Left ventricle myocardium inferior (tissue), 1 donor: Measurements from ENCODE around the gene CYB561A3. TPM values are rescaled to one million over a fixed set of nuclear protein-coding genes. Genes with fewer than 3 reads are reported as not detected.

Experiments used
- DNase-seq: peaks from one replicate; pipeline ENCODE4 v3.0.0-alpha.2; 2020
- H3K27ac ChIP-seq: fragments of 200-600 bp; replicated peaks from 2 replicates; pipeline ENCODE4 v1.8.0; 2021
- H3K27me3 ChIP-seq: fragments of 200-600 bp; 2 replicates; pipeline ENCODE4 v1.8.0; 2021; ENCODE audit warnings: low read depth
- H3K36me3 ChIP-seq: fragments of 200-600 bp; 2 replicates; pipeline ENCODE4 v1.8.0; 2021
- H3K4me1 ChIP-seq: fragments of 200-600 bp; 2 replicates; pipeline ENCODE4 v1.8.0; 2021
- H3K4me3 ChIP-seq: fragments of 200-600 bp; 2 replicates; pipeline ENCODE4 v1.8.0; 2021; ENCODE audit warnings: mild to moderate bottlenecking, moderate library complexity
- H3K9me3 ChIP-seq: fragments of 200-600 bp; replicated peaks from 2 replicates; pipeline ENCODE4 v1.8.0; 2021
- CTCF ChIP-seq: fragments of 200-600 bp; IDR thresholded peaks from 2 replicates; pipeline ENCODE4 v1.8.0; 2021; ENCODE audit warnings: antibody characterized with exemption, mild to moderate bottlenecking, borderline replicate concordance
- intact Hi-C: fragments of 100-400 bp; cut with micrococcal nuclease; formaldehyde crosslinking; loops from one replicate; pipeline ENCODE4 v1.11.0; 2022
- total RNA-seq: library from RNA; stranded (reverse); fragmentation: NEBNext Ultra II Directional; extraction: Animal tissue kit (Norgen Biotek cat#: 25700); gene quantifications from one replicate; pipeline ENCODE4 v1.2.1, GENCODE V29; 2021
- donor health status: DM: no; HTN: yes; CAD: no; lungs with severe emphysema.

CYB561A3 gene
- total RNA-seq, 1 donor from 2014 or later: 10.5 TPM

DNA sequence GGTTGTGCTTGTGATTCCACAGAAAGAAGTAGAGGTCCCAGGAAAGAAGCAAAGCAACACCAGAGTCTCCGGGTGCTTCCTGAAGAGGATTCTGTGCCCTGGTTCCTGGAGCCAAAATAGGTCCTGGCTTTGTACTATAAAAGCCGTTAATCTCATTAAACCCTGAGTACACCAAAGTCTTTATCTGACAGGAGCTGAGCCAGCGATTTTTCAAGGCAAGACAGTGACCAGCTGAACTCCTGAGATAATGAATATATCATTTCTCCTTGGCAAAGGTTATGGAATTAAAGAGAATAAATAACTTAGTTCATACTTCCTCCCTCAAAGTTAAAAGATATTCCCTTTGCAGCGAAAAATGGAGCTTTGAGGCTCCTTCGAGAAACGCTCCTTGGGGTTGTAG lies 5.7 kb upstream of the CYB561A3 start:
- H3K27ac ChIP-seq: no peak overlapping the region
- intact Hi-C loops: no loop called here
- peaks cover 69% of the 10 kb centered on the region for H3K36me3 ChIP-seq

GRCh38 chr11:61364012-61364675 lies 2.5 kb upstream of the CYB561A3 start:
- intact Hi-C loops: no loop called here
- no peak overlapping the region for H3K27ac ChIP-seq
- no peak for DNase-seq
- no peak overlapping the region for H3K4me3 ChIP-seq
- no peaks in the 10 kb centered on the region for H3K27me3 ChIP-seq
- peaks cover 54% of the 10 kb centered on the region for H3K36me3 ChIP-seq
- peaks cover 43% of the 10 kb centered on the region for H3K4me1 ChIP-seq
- no peak for TF ChIP-seq CTCF
- no peaks in the 10 kb centered on the region for H3K9me3 ChIP-seq

More for the DNA sequence above, 5.7 kb upstream of the CYB561A3 start:
- H3K4me3 ChIP-seq: no peak overlapping the region
- no peak for DNase-seq
- no peaks in the 10 kb centered on the region for H3K27me3 ChIP-seq
- no peaks in the 10 kb centered on the region for H3K9me3 ChIP-seq
- no peak for TF ChIP-seq CTCF
- H3K4me1 ChIP-seq: peaks cover 28% of the 10 kb centered on the region

DNA sequence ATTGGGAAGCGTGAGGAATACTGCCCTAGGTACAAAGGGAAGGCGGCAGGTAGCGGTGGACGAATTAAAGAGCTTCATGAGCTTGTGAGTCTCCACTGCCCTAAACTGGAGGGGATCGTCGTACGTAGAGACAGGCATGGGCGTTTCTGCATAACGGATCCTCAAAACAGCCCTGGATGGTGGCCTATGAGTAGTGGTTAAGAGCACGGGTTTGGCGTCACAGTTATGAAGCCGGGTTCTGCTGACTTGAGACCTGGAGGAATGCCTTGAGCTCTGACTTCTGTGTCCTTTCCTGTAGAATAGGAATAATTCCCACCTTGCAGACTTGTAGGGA lies 827 bp upstream of the CYB561A3 start:
- no peaks in the 10 kb centered on the region for H3K9me3 ChIP-seq
- intact Hi-C loops: no loop called here
- H3K4me3 ChIP-seq: peak overlapping the region; percentile 82
- peak overlapping the region; percentile 99 for H3K27ac ChIP-seq
- H3K4me1 ChIP-seq: peaks cover 43% of the 10 kb centered on the region
- TF ChIP-seq CTCF: no peak
- DNase-seq: no peak
- peaks cover 38% of the 10 kb centered on the region for H3K36me3 ChIP-seq
- H3K27me3 ChIP-seq: no peaks in the 10 kb centered on the region

DNA sequence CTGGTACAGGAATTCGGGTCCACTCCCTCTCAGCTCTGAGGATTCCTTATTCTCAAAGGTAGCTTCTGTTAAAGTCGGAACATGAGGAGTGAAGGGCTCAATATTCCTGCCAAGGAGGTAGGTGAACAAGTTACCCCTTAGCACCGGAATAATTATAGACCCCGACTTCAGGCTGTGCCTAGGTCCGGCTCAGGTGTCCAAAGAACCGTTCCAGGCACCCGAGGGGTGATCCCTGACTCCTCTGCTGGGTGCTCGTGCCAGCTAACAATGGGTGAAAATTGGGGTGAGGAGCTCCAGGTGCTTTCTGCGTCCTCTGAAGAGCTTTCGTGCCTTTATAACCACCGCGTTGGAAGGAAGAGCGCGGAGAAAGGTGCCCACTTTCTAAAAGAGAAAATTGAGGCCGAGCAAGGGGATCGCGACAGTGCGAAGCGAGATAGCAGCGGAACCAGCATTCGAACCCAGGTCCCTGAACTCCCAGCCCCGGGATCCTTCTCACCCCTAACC lies 393 bp downstream of the CYB561A3 start:
- H3K36me3 ChIP-seq: peaks cover 26% of the 10 kb centered on the region
- H3K4me1 ChIP-seq: peaks cover 43% of the 10 kb centered on the region
- DNase-seq: no peak
- no peak for TF ChIP-seq CTCF
- intact Hi-C loops: no loop called here
- peak overlapping the region; percentile 82 for H3K4me3 ChIP-seq
- peak overlapping the region; percentile 99 for H3K27ac ChIP-seq
- no peaks in the 10 kb centered on the region for H3K9me3 ChIP-seq
- H3K27me3 ChIP-seq: no peaks in the 10 kb centered on the region

DNA sequence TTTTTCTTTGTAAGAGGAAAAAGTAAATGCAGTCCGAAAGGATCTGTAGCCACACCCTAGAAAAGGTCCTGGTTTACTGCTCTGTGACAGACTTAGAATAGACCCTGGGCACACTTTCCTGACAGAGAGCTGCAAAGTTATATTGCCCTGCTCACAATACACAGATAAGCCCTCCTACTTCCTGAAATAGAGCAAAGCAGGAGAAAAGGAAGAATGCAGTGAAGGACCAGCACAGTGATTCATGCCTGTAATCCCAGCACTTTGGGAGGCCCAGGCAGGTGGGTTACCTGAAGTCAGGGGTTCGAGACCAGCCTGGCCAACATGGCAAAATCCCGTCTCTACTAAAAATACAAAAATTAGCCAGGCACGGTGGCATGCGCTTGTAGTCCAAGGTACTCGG lies 2.2 kb downstream of the CYB561A3 start:
- Histone ChIP-seq H3K27ac (peak overlapping the region; percentile 16), H3K27me3 (no peaks in the 10 kb centered on the region), H3K4me1 (peaks cover 43% of the 10 kb centered on the region), H3K9me3 (no peaks in the 10 kb centered on the region), H3K36me3 (peaks cover 12% of the 10 kb centered on the region), H3K4me3 (no peak overlapping the region)
- intact Hi-C loops: no loop called here
- no peak for TF ChIP-seq CTCF
- no peak for DNase-seq
